Esophagus squamous epithelium (tissue), 5 donors: ENCODE data around the gene OR4M1. TPM values are rescaled to one million over a fixed set of nuclear protein-coding genes. Genes with fewer than 3 reads are reported as not detected.
"Not testable (repeated sequence)": the region's sequence is repeated elsewhere in the genome, so short reads cannot be mapped to it uniquely, and the experiment has no call there.

Experiments
- DNase-seq: peaks from one replicate; lab custom pipeline; 2025; lab: John Stamatoyannopoulos, UW
- H3K27ac ChIP-seq, 4 donors: fragments of 200-600 bp; sonication (generic); one replicate each; pipeline ENCODE4 v1.5.1; 2016 to 2019; ENCODE audit warnings: mild to moderate bottlenecking in 1 of 4
- H3K27me3 ChIP-seq, 4 donors: fragments of 200-600 bp; sonication (generic); 1 replicate in 3 of 4; 2 replicates in 1 of 4; pipeline versions ENCODE4 v1.5.1 to v1.6.0; 2017 to 2021; ENCODE audit warnings: antibody characterized with exemption in 1 of 4
- H3K36me3 ChIP-seq, 3 donors: fragments of 200-600 bp; sonication (generic); one replicate each; pipeline ENCODE4 v1.5.1; 2016 to 2019
- H3K4me1 ChIP-seq, 3 donors: fragments of 200-600 bp; sonication (generic); one replicate each; pipeline ENCODE4 v1.5.1; 2017 to 2019
- H3K4me3 ChIP-seq, 4 donors: fragments of 200-600 bp; sonication (generic); 1 replicate in 3 of 4; 2 replicates in 1 of 4; pipeline ENCODE4 v1.5.1; 2016 to 2019; ENCODE audit warnings: mild to moderate bottlenecking in 2 of 4, moderate library complexity in 1 of 4
- H3K9me3 ChIP-seq, 3 donors: fragments of 200-600 bp; sonication (generic); one replicate each; pipeline ENCODE4 v1.5.1; 2016 to 2019
- POLR2A ChIP-seq, 4 donors: fragments of 450-650 bp; IDR thresholded peaks; one replicate each; pipeline ENCODE4 v1.6.1; 2017; ENCODE audit warnings: antibody characterized with exemption in 4 of 4, mild to moderate bottlenecking in 4 of 4, moderate library complexity in 3 of 4
- WGBS, 2 donors: methylation state at CpG; one replicate each; pipeline ENCODE4 v1.1.5; 2018; 5-methylcytosine and 5-hydroxymethylcytosine counted together
- intact Hi-C: fragments of 100-400 bp; cut with DNase I; formaldehyde crosslinking; loops from one replicate; pipeline ENCODE4 v1.15.0; 2022
- total RNA-seq, 4 donors: library from RNA; depleted of rRNA; stranded (reverse); fragments of >200 nt; gene quantifications; one replicate each; pipeline ENCODE4 v1.1.0, GENCODE V29; 2016
- TF ChIP-seq, protein P1 (sequence below), 6 experiments: fragments of 450-650 bp in 4 of 6; fragments of 200-600 bp in 2 of 6; sonication (generic) in 2 of 6; IDR thresholded peaks; one replicate each; pipeline ENCODE4 v1.5.1; 2016 to 2019; ENCODE audit warnings: antibody characterized with exemption in 6 of 6, mild to moderate bottlenecking in 4 of 6, moderate library complexity in 4 of 6
- donor health status: DM: yes; HTN: yes; CAD: no.

The OR4M1 gene, protein sequence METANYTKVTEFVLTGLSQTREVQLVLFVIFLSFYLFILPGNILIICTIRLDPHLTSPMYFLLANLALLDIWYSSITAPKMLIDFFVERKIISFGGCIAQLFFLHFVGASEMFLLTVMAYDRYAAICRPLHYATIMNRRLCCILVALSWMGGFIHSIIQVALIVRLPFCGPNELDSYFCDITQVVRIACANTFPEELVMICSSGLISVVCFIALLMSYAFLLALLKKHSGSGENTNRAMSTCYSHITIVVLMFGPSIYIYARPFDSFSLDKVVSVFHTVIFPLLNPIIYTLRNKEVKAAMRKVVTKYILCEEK
- not detected for total RNA-seq

DNA sequence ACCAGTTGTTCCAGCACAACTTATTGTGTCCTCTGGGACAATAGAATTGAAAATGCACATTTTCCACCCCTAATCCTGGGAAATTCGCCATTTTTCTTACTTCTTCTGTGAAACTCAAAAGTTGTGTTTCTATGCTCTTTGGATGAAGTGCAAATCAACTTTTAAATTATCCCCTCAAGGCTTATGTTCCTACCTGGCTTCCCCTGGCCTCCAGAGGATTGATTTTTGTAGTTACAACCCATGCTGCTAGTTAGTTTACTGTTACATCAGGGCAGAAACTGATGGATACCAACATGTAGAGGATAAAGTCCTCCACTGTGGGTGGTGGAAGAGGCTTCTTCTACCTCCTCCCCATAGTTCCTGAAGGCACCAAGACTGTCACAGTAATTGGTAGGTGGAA is at the start of gene OR4M1:
OR4M1 (plus strand) TSS at position 301 of the 400 bp plus-strand sequence. CDS start 6,819 bp downstream, outside the sequence.
- H3K4me3 ChIP-seq, DNase-seq, H3K36me3 ChIP-seq, H3K27me3 ChIP-seq, H3K27ac ChIP-seq, intact Hi-C loops, H3K4me1 ChIP-seq: not testable (repeated sequence)
- WGBS, 2 donors, result 0 to 10% methylated on average over 1 of the region's 1 CpG
- peaks cover 0 to 19% (median 7%) of the 10 kb centered on the region in 3 donors for H3K9me3 ChIP-seq

DNA sequence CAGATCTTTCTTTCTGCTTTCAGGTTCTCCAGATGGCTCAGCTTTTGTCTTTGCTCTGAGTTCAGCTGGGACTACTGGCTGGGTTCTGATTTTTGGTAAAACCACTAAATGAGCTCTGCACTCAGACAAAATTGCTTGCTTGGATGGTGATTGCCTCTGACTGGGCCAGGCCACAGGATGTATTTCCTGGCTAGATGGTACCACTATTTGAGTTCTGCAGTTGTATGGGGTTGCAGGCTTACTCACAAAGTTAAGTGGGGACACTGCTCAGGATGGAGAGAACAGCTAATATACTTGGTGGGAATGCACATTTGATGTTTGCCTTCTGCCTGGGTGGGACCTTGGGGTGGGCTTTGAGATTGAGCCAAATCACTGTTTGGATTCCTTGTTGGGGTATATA is 43.9 kb upstream of the OR4M1 start:
- TF ChIP-seq, protein P1, sequence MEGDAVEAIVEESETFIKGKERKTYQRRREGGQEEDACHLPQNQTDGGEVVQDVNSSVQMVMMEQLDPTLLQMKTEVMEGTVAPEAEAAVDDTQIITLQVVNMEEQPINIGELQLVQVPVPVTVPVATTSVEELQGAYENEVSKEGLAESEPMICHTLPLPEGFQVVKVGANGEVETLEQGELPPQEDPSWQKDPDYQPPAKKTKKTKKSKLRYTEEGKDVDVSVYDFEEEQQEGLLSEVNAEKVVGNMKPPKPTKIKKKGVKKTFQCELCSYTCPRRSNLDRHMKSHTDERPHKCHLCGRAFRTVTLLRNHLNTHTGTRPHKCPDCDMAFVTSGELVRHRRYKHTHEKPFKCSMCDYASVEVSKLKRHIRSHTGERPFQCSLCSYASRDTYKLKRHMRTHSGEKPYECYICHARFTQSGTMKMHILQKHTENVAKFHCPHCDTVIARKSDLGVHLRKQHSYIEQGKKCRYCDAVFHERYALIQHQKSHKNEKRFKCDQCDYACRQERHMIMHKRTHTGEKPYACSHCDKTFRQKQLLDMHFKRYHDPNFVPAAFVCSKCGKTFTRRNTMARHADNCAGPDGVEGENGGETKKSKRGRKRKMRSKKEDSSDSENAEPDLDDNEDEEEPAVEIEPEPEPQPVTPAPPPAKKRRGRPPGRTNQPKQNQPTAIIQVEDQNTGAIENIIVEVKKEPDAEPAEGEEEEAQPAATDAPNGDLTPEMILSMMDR (IDR thresholded peaks at IDR 0.05), result no peak
- no peaks in the 10 kb centered on the region for H3K36me3 ChIP-seq
- no peak for DNase-seq
- intact Hi-C loops, result no loop called here
- no peaks in the 10 kb centered on the region for H3K4me1 ChIP-seq
- H3K9me3 ChIP-seq, result peaks cover 0 to 21% (median 14%) of the 10 kb centered on the region in 3 donors
- H3K27ac ChIP-seq, result no peak overlapping the region
- no peaks in the 10 kb centered on the region for H3K27me3 ChIP-seq
- no peak overlapping the region for H3K4me3 ChIP-seq

DNA sequence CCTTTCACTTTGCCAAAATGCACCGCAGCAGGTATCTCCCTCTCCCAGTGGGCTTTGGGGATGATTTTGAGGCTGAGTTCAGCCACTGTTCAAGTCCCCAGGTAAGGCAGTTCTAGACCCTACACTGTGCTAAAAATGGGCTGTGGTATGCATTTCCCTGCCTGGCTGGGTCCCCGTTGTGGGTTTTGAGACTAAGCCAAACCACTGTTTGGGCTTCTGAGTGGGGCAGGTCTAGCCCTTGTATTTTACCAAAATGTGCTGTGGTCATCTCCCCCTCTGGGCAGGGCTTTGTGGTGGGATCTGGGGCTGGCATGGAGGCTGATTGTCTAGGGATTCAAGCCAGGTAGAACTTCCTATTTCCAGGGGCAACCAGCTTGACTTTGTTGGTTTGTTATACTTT is 43.5 kb upstream of the OR4M1 start:
- no peak overlapping the region for H3K4me3 ChIP-seq
- H3K9me3 ChIP-seq, result peaks cover 0 to 21% (median 14%) of the 10 kb centered on the region in 3 donors
- H3K4me1 ChIP-seq, result no peaks in the 10 kb centered on the region
- no peak overlapping the region for H3K27ac ChIP-seq
- no peaks in the 10 kb centered on the region for H3K27me3 ChIP-seq
- intact Hi-C loops, result no loop called here
- WGBS, 2 donors, result 64 to 66% methylated on average over 2 of the region's 2 CpGs
- no peak for TF ChIP-seq POLR2A (IDR thresholded peaks at IDR 0.05)
- TF ChIP-seq, protein P1 (IDR thresholded peaks at IDR 0.05), result no peak
- no peak for DNase-seq
- H3K36me3 ChIP-seq, result no peaks in the 10 kb centered on the region

DNA sequence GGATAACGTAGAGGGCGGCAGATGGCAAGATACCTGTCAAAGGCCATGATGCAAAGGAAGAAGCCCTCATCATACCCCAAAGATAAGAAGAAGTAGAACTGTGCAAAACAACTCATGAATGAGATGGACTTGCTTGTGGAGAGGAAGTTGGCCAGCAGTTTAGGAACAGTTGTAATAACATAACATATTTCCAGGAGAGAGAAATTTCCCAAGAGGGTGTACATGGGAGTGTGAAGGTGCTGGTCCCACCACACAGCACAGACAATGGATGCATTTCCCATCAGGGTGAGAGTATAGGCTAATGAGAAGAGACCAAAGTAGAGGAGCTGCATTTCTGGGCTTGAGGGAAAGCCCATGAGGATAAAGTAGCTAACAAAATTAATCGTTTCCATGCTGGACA is 39.4 kb upstream of the OR4M1 start:
- DNase-seq, H3K36me3 ChIP-seq, intact Hi-C loops, H3K27ac ChIP-seq, H3K4me1 ChIP-seq, H3K4me3 ChIP-seq, H3K27me3 ChIP-seq: not testable (repeated sequence)
- H3K9me3 ChIP-seq, result peaks cover 0 to 13% (median 8%) of the 10 kb centered on the region in 3 donors
- 78 to 81% methylated on average over 3 of the region's 3 CpGs for WGBS, 2 donors

DNA sequence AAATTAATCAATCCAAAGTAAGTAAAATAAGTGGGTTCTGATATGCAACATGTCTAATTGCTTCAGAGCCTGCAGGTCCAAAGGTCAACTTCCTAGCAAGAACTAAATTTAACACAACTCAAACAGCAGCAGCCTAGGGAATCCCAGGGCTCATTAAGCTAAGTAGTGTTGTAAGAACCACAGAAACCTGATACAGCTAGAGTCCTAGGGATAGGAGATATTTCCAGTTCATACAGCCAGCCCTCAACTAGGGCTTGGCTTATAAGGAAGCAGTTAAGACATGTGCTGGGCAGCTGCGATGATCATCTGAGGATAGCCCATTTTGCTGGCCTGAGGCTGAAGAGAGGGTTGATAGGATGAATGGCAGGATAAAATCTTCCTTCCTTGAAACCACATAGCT is 30.0 kb upstream of the OR4M1 start, which contains the start of gene OR4Q3:
OR4Q3 (plus strand) TSS at position 316 of the 400 bp plus-strand sequence.
- no peak within 1 kb of the TSS for H3K27ac ChIP-seq
- TF ChIP-seq, protein P1 (IDR thresholded peaks at IDR 0.05), result no peak
- no peak for TF ChIP-seq POLR2A (IDR thresholded peaks at IDR 0.05)
- intact Hi-C loops, result no loop called here
- no peak for DNase-seq
- no peak within 1 kb of the TSS for H3K4me3 ChIP-seq
- H3K4me1 ChIP-seq, result no peaks in the 10 kb centered on the region
- H3K36me3 ChIP-seq, result no peaks in the 10 kb centered on the region
- 80 to 100% methylated on average over 1 of the region's 1 CpG for WGBS, 2 donors
- peaks cover 0 to 4% (median 0%) of the 10 kb centered on the region in 3 donors for H3K9me3 ChIP-seq
- H3K27me3 ChIP-seq, result no peaks in the 10 kb centered on the region

DNA sequence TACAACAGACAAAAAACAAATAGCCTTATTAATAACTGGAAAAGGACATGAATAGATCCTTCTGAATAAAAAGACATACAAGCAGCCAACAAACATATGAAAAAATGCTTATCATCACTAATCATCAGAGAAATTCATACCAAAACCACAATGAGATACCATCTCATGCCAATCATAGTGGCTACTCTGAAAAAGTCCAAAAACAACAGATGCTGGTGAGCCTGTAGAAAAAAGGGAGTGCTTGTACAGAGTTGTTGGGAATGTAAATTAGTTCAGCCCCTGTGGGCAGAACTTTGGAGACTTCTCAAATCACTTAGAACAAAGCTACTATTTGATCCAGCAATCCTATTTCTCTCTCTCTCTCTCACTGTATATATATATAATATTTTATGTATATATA is 21.0 kb upstream of the OR4M1 start:
- H3K9me3 ChIP-seq, intact Hi-C loops, H3K36me3 ChIP-seq, DNase-seq, H3K4me3 ChIP-seq, H3K27me3 ChIP-seq, H3K4me1 ChIP-seq, H3K27ac ChIP-seq: not testable (repeated sequence)
